Smooth muscle cell (in vitro differentiated cells): ENCODE measurements around the gene TIMM50. TPM values are rescaled to one million over a fixed set of nuclear protein-coding genes. Genes with fewer than 3 reads are reported as not detected.
A peak's percentile ranks its signal among the peaks of the same experiment; 100 is the strongest.

Experiments
- DNase-seq: peaks from one replicate; lab custom pipeline; 2025; ENCODE audit not compliant: unreplicated experiment; lab: John Stamatoyannopoulos, UW
- H2AFZ ChIP-seq: fragments of 200-600 bp; sonication (generic); 2 replicates; pipeline ENCODE4 v1.6.0; 2016; ENCODE audit warnings: antibody characterized with exemption, low read depth, mild to moderate bottlenecking
- H3F3A ChIP-seq: fragments of 200-600 bp; sonication (generic); 2 replicates; pipeline ENCODE4 v1.6.0; 2017; ENCODE audit warnings: antibody characterized with exemption, low read depth
- H3K27ac ChIP-seq: fragments of 200-600 bp; sonication (generic); 2 replicates; pipeline ENCODE4 v1.5.1; 2016; ENCODE audit warnings: low read depth, mild to moderate bottlenecking
- H3K27me3 ChIP-seq: fragments of 200-600 bp; sonication (generic); 2 replicates; pipeline ENCODE4 v1.6.1; 2016; ENCODE audit warnings: low read depth, mild to moderate bottlenecking
- H3K36me3 ChIP-seq: fragments of 200-600 bp; sonication (generic); 2 replicates; pipeline ENCODE4 v1.5.1; 2016; ENCODE audit warnings: low read depth
- H3K4me1 ChIP-seq: fragments of 200-600 bp; sonication (generic); 2 replicates; pipeline ENCODE4 v1.5.1; 2016; ENCODE audit warnings: low read depth
- H3K4me2 ChIP-seq: fragments of 200-600 bp; sonication (generic); 2 replicates; pipeline ENCODE4 v1.6.0; 2016; ENCODE audit warnings: mild to moderate bottlenecking
- H3K4me3 ChIP-seq: fragments of 200-600 bp; sonication (generic); 2 replicates; pipeline ENCODE4 v1.5.1; 2016; ENCODE audit warnings: mild to moderate bottlenecking
- H3K79me2 ChIP-seq: fragments of 200-600 bp; sonication (generic); 2 replicates; pipeline ENCODE4 v1.6.0; 2016; ENCODE audit warnings: low read depth, mild to moderate bottlenecking
- H3K9ac ChIP-seq: fragments of 200-600 bp; sonication (generic); 2 replicates; pipeline ENCODE4 v1.6.0; 2016; ENCODE audit warnings: low read depth
- H3K9me3 ChIP-seq: fragments of 200-600 bp; sonication (generic); replicated peaks from 2 replicates; pipeline ENCODE4 v1.5.1; 2016; ENCODE audit warnings: low read depth
- H4K20me1 ChIP-seq: fragments of 200-600 bp; sonication (generic); 2 replicates; pipeline ENCODE4 v1.6.0; 2016; ENCODE audit warnings: low read depth
- WGBS: methylation state at CpG from one replicate; pipeline ENCODE4 v1.1.7; 2016; ENCODE audit warnings: low lambda C conversion rate; 5-methylcytosine and 5-hydroxymethylcytosine counted together
- polyA plus RNA-seq: library from polyadenylated mRNA; unstranded; fragments of >200 nt; fragmentation: Nextera tagmentation; extraction: Ambion mirVana; gene quantifications from 2 replicates; pipeline ENCODE4 v1.2.1, GENCODE V29; 2016
- total RNA-seq: library from RNA; depleted of rRNA; stranded (reverse); fragments of >200 nt; gene quantifications from 2 replicates; pipeline ENCODE4 v1.2.3, GENCODE V29; 2014
- TF ChIP-seq, protein P1 (sequence below): fragments of 200-600 bp; sonication (generic); IDR thresholded peaks from 2 replicates; pipeline ENCODE4 v1.5.1; 2017; ENCODE audit warnings: borderline replicate concordance, mild to moderate bottlenecking, antibody characterized with exemption; ENCODE audit not compliant: insufficient read depth, poor library complexity, severe bottlenecking

The TIMM50 gene
- total and polyA plus RNA-seq, 2 experiments from 2014 or later = 66.1 to 108 TPM

DNA sequence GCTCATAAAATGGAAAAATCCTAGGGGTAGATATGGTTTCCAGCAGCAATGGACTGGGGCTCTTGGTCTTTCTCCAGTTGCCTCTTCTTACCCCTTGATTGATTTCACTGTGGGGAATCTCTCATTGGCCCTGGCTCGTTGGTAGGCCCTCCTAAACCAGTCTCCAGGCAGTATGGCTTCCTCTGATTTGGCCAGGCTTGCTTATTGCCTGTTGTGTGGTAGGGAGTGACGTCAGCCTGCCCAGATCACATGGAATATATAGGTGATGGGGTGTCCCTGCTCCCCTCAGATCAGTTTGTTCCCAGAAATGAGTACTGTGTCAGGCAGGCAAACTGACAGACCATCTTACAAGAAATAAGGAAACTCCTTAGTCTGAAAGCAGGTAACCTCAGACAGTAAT lies 28.6 kb downstream of the TIMM50 start:
- Histone ChIP-seq H3K9me3 (no peaks in the 10 kb centered on the region), H3K4me3 (no peak overlapping the region), H3F3A (no peaks in the 10 kb centered on the region), H4K20me1 (no peaks in the 10 kb centered on the region), H3K27me3 (peaks cover 52% of the 10 kb centered on the region), H3K9ac (no peak overlapping the region), H3K27ac (no peak overlapping the region), H3K36me3 (no peaks in the 10 kb centered on the region), H3K79me2 (no peaks in the 10 kb centered on the region), H3K4me2 (no peak overlapping the region), H3K4me1 (peaks cover 8% of the 10 kb centered on the region), H2AFZ (no peak overlapping the region)
- TF ChIP-seq, protein P1, sequence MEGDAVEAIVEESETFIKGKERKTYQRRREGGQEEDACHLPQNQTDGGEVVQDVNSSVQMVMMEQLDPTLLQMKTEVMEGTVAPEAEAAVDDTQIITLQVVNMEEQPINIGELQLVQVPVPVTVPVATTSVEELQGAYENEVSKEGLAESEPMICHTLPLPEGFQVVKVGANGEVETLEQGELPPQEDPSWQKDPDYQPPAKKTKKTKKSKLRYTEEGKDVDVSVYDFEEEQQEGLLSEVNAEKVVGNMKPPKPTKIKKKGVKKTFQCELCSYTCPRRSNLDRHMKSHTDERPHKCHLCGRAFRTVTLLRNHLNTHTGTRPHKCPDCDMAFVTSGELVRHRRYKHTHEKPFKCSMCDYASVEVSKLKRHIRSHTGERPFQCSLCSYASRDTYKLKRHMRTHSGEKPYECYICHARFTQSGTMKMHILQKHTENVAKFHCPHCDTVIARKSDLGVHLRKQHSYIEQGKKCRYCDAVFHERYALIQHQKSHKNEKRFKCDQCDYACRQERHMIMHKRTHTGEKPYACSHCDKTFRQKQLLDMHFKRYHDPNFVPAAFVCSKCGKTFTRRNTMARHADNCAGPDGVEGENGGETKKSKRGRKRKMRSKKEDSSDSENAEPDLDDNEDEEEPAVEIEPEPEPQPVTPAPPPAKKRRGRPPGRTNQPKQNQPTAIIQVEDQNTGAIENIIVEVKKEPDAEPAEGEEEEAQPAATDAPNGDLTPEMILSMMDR = no peak
- no peak for DNase-seq
- WGBS = 72% methylated on average over 2 of the region's 2 CpGs

DNA sequence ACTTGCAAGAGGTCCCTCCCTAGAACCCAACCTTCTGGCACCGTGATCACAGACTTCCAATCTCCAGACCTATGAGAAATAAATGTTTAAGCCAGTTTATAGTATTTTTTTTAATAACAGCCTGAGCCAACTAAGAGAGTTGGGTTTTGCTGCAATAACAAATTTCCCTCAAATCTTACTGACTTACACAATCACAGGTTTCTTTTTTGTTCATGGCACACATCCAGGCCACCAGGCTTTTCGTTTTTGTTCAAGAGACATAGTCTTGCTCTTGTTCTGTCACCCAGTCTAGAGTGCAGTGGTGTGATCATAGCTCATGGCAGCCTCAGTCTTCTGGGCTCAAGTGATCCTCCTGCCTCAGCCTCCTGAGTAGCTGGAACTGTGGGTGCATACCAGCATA lies 32.4 kb downstream of the TIMM50 start:
- WGBS = 88% methylated on average over 2 of the region's 2 CpGs
- TF ChIP-seq, protein P1 = no peak
- Histone ChIP-seq H3K4me3 (no peak overlapping the region), H3K27ac (no peak overlapping the region), H3K36me3 (no peaks in the 10 kb centered on the region), H3K4me1 (peaks cover 3% of the 10 kb centered on the region), H3F3A (no peaks in the 10 kb centered on the region), H4K20me1 (no peaks in the 10 kb centered on the region), H3K4me2 (no peak overlapping the region), H3K79me2 (no peaks in the 10 kb centered on the region), H3K9me3 (no peaks in the 10 kb centered on the region), H3K27me3 (peaks cover 64% of the 10 kb centered on the region), H2AFZ (no peak overlapping the region), H3K9ac (no peak overlapping the region)
- DNase-seq = no peak

DNA sequence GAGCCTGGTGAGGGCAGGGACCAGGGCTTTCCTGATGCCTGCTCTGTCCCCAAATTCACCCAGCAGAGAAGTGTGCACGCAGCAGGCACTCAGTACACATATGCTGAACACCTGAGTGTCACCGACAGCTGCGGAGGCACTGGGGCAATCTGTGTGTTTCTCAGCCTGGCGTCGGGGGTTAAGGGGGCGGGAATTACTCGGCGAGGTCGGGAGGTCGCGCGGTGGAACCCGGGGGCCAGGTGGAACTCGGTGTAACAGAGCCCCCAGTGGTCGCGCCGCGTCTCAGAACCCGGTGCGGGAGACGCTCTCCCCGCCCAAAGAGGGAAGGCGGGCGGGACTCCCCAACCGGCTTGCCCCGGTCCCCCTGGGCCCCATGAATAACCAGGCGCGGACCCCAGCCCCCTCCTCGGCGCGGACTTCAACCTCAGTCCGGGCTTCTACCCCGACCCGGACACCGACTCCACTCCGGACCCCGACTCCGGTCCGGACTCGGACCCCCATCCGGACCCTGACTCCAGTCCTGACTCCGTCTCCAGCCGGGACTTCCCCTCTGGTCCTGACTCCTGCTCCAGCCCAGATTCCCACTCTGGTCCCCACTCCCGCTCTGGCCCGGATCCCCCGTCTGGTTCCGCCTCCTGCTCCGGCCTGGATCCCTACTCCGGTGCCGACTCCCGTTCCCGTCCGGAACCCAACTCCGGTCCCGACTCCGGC lies 34.4 kb downstream of the TIMM50 start, which contains the start of gene SELENOV:
Gene SELENOV, plus strand, starts transcription at position 300 of the 711 bp plus-strand sequence. Its CDS starts 74 bp downstream, at position 374.
- no peaks in the 10 kb centered on the region for H4K20me1 ChIP-seq
- DNase-seq = no peak
- peak within 1 kb of the TSS; percentile 77 for H2AFZ ChIP-seq
- H3K27ac ChIP-seq = no peak within 1 kb of the TSS
- no peaks in the 10 kb centered on the region for H3F3A ChIP-seq
- no peaks in the 10 kb centered on the region for H3K79me2 ChIP-seq
- no peaks in the 10 kb centered on the region for H3K4me1 ChIP-seq
- no peaks in the 10 kb centered on the region for H3K9me3 ChIP-seq
- whole genome bisulfite sequencing = 2% methylated on average over 52 of the region's 56 CpGs
- H3K4me2 ChIP-seq = peak within 1 kb of the TSS; percentile 82
- H3K36me3 ChIP-seq = no peaks in the 10 kb centered on the region
- H3K9ac ChIP-seq = no peak within 1 kb of the TSS
- H3K27me3 ChIP-seq = peaks cover 60% of the 10 kb centered on the region
- TF ChIP-seq, protein P1 = no peak
- peak within 1 kb of the TSS; percentile 52 for H3K4me3 ChIP-seq
